Activated CD4-positive, CD25-positive, alpha-beta regulatory T cell treated with anti-CD3 and anti-CD28 coated beads, Interleukin-2, amount 50 U/mL, for 24 hours (primary cell): ENCODE results near the gene BMPR1B.

Experiments
- ATAC-seq, 2 donors: fragments of 150-1000 bp; cut with Tn5 transposase; one replicate each; pipeline ENCODE4 v1.10.0; 2021; ENCODE audit warnings: mild to moderate bottlenecking in 1 of 2, moderate library complexity in 1 of 2

BMPR1B gene

DNA sequence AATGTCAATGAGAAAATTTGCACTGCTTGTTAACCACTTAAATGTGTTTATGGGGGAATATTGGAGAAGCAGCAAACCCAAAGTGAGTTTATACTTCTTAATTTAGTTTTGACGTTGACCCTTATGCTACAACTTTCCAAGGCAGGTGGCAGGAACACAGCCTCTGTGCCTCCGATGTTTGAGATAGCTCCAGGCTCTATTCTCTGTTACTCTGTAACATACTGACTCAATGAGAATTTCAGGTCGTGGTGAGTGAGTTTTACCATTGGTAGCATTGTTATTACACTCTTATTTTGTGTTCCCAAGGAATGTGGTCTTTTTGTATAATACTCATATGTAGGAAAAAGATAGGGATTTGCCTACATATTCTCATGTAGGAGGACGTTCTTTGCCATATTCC, 210.7 kb downstream of the BMPR1B start:
- no peak for ATAC-seq

DNA sequence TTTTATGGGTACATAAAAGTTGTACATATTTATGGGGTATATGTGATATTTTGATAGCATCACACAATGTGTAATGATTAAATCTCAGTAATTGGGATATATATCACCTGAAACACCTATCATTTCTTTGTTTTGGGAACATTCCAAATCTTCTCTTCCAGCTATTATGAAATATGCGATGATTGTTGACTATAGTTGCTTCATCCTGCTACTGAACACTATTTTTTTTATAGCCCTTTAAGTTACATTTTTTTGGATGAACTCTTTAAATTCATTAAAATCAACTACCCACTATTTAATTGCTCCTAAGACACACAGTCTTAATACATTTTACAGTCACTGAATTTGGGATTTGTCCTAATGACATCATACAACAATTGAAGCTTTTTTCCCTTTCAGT, 212.9 kb downstream of the BMPR1B start:
- no peak for ATAC-seq

DNA sequence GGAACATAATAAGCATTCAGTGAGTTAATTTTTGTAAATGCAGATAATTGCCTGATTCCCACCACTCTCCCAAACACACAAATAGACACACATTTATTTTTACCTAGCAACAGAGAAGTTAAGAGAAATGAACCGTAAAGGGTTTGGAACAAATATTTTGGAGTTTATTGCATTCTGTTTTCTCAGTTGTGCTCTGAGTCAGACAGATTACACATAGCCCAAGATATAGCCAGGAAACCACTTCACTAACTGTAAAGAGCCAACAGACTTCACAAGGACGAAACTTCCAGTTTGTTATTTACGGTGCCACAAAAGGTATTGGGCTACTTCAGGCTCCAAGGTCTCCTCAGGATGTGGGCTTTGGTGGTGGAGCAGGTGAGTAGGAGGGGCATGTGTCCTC, 217.0 kb downstream of the BMPR1B start:
- no peak for ATAC-seq

DNA sequence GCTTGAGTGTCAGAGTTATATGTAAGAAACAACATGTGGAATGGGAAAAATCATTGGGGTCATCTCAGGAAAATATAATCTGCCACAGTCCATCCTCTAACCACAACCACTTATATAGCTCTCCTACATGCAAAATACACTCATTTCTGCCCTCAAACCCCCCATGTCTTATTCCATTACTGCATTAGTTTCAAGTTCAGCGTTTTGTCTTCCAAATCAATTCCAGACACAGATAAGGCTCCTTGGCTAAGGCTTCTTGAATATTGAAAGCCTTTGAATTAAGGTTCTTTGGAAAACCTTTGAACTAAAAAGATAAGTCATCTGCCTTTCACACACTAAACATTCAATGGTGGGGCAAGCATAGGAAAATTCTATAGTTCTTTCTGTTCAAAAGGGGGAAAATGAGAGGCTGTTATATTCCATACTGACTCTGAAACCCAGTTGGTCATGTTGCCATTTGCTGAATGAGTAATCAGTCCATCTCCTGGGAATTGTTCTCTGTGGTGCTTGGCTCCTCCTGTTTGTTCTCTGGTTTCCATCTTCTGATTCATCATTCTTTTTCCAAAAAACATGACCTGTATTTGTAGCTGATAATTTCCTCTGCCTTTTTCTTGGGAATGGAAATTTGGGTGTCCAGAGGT, 218.7 kb downstream of the BMPR1B start:
- no peak for ATAC-seq

DNA sequence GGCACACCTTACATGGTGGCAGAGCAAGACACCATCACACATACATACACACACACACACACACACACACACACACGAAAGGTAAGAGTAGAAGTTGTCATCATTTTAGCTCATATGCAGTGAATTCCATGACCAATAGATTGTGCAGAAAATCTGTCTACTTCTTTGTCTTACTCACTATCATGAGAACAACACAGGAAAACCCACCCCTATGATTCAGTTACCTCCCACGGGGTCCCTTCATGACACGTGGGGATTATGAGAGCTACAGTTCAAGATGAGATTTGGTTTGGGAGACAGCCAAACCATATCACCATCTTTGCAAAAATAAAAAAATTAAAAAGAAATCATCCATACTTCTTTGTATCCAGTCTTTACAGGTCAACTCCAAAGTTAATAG, 221.1 kb downstream of the BMPR1B start:
- ATAC-seq, result no peak

DNA sequence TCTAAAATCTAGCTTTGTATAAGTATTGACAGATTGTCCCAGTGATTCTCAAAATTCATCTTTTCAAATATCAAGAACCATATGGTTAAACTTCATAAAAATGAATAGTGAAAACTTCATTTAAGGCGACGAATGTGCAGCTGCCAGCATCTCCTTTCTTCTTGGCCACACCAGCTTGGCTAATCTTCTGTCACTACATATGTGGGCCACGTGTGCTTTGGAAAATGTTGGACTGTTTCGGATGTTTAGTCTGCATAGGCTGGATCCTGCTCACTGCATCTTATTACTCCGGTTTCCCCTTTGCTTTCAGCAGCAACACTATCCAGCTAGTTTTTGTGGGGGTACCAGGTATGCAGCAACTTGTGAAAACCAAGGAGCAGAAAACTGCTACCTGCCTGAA, 221.9 kb downstream of the BMPR1B start:
- no peak for ATAC-seq

DNA sequence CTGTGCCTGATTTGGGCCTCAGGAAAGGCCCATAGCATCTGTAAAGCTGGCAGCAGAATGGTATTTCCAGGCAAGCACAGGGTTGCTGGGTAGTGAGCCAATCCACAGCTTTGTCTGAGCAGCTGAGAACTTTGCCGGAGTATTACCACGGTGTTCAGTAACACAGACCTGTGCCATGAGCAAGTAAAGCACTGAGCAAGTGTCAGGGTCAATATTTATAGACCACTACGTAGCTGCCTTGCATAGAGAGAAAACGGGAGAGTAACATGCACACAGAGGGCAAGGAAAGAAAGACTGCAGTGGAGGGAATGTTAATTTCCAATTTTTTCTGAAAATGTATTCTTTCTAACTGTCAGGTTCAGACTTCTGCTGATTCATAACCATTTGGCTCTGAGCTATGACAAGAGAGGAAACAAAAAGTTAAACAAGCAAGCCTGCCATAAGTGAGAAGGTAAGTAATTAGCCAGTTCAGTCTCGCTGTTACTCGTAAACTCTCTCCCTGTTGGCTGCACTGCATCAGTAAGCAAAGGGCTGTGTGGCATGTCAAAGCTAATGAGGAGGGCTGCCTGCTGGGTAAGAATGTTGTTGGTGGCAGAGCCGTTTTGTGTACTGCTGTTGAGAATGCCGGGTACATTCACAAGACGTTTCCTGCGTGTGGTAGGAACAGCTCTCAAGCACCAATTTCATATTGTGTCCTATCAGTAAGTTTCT, 238.1 kb downstream of the BMPR1B start:
- no peak for ATAC-seq

DNA sequence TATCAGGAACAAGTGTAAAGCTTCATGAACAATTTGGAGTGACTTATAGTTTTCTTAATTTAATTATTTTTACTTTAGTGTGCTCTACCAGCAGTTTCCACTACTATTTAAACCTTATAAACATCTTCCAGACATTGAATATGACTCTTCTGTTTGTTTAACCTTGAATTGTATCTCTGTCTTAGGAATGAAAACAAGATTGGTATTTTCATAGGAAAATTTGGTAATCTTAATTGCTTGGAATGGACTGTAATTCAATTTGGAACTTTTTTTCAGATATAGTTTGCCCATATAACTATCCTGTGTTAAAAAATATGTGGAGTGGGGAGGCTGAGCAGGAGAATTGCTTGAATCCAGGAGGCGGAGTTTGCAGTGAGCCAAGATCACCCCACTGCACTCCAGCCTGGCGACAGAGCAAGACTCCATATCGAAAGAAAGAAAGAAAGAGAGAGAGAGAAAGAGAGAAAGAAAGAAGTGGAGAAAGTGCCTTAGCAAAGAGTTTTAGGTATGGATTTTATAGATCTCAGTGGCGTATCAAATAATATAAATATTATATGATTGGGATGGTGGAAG, 242.4 kb downstream of the BMPR1B start:
- ATAC-seq, result no peak

DNA sequence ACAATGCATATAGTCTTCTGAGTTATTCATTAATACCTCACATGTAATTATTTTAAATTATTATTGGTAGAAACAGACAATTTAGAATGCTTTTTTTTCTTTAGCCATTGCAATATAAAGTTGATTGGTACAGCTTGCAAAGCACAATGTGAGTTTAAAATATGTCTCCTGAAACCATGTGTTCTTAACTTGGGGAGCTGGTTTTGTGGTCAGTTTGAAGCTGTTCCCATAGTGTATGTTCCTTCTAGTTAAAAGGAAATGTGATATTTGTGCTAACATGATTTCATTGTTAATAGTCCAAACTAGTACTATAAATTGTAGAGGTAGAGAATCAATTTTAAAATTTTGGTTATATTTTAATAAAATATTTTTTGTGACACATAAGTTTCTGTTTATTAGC, 247.2 kb downstream of the BMPR1B start:
- ATAC-seq, result no peak

DNA sequence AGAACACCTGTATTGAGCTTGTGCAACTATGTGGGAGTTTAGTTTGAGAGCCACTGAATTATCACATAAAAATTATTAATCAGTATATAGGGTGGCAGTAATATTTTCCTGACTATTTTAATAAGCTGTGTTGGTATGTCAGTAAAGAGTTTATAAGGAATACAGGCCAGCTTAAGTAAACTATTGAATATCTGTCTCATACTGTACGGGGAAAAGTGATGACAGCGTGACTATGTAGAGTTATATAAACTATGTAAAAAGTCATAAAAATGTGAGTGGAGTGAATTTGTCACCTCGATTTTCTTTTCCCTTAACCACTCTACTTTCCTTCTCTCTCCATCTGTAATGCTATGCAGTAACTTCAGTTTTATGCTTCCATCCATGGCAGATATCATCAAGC, 250.2 kb downstream of the BMPR1B start:
- no peak for ATAC-seq

DNA sequence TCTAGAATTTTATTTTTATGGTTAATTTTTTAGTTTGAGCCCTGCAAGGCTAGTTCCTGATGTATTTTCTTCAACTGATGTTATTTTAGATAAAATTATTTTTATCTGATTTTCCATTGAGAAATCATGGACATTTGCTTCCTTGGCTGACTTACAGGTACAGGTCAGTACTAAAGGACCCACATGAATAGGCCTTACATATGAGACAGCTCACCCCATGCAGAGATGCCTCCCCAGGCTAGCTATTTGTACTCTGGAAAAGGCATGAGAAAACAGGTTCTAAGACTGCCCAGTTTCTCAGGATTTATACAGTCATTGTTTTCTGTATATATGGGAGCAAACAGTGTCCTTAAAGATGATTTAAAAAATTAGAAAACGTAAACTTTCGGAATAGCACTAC, 255.5 kb downstream of the BMPR1B start:
- no peak for ATAC-seq

DNA sequence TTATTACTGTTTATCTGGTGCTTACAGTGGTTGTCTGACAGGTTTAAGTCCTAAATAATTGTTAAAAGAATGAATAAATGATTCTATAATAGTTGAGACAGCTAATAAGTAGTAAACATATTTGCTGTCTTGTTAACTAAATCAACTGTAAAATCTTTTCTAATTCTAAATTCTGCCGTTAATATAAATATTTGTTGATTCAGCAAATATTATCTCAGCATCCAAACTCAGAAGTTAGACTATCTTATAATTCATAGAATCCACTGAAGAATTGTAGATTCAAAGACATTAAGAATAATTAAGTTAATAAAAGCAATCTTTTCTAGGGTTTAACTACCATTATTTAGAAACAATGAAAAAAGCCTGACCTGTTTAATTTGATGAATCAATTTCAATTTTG, 256.3 kb downstream of the BMPR1B start:
- no peak for ATAC-seq

DNA sequence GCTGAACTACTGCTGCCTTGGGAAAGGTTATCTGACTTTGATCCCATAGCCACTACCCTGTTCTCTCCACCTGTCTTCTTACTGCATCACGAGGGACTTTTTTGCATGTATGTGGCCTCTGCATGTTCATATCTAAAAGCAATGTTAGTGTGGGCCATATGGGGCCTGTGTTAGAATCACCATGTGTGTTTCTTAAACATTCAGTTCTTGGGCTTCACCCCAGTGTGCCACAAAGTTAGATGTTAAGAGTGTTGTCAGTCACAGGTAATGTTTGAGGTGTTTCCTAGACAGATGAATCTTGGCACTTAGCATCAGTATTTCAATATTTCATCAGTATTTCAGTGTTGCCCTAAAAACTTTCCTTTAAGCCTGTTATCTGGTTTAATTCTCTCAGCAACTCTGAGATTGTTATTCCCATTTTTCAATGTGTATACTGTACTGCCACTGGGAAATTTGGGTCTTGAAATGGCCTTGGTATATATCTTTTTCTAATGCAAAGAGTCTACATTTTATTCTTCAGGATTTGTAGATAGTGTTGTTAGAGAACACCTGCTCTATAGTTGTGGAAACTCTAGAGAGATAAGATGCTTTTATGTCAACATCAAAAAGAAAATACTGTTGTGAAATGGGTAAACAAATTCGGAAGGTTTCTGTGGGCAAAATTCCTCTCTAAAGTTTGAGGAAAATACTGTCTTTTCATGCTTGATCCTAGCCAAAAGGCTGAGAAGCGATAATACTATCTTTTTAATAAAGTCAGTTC, 259.7 kb downstream of the BMPR1B start:
- ATAC-seq, result no peak

DNA sequence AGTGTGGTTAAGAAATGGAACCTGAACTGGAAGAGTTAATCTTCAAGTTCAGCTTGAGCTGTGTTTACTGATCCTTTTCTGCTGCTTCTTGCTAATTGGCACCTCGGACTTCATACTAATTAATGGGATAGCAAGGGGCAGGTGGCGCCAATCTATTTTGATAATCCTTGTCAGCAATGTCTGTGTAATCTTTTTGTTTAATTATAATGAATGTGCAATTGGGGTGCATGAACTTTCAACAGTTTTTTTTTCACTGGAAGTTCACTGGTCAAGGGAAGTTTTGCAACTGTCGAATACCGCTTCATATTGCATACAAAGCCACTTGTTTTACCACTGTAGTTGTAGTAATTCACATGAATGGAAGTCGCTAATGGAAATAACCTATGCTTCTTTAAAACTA, 261.0 kb downstream of the BMPR1B start:
- no peak for ATAC-seq

DNA sequence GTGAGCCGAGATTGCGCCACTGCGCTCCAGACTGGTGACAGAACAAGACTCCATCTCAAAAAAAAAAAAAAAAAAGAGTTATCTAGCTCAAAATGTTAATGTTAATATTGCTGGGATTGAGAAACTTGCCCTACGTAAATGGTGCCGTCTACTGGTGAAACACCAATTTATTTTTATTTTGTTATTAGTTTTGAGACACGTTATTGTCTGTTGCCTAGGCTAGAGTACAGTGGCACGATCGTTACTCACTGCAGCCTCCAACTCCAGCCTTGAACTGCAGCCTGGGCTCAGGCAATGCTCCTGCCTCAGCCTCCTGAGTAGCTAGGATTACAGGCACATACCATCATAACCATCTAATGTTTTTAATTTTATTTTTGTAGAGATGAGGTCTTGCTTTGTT, 262.8 kb downstream of the BMPR1B start:
- ATAC-seq, result no peak

DNA sequence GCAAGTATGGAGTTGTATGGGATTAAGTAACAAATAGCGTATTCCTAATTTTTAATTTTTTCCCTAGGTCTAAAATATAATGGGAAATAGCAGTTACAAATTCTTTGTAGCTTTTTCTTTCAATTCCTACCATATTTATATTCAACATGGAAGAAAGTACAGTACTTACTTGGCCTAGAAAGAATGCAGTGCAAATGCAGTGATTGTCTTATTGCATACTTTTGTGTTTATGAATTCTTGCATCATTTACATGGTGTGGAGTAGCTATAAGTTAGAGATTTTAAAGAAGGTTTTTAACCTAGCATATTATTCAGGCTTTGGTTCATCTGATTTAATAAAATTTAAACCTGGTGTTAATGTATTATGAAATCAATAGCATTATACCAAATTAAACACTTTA, 263.3 kb downstream of the BMPR1B start:
- no peak for ATAC-seq

DNA sequence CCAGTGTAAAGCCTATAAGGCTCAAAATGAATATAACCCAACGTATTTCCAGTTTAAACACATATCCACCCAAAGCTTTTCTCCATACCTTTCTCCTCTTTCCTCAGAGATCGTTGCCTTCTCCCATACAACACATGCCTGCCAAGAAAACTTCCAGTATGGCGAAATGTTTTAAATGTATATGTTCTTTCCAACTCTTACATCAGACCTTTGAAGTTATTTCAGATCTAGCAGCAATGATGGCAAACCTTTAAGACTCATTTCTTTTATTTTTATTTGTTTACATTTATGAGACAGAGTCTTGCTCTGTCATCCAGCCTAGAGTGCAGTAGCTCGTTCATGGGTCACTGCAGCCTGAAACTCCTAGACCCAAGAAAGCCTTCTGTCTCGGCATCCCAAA, 265.4 kb downstream of the BMPR1B start:
- no peak for ATAC-seq

DNA sequence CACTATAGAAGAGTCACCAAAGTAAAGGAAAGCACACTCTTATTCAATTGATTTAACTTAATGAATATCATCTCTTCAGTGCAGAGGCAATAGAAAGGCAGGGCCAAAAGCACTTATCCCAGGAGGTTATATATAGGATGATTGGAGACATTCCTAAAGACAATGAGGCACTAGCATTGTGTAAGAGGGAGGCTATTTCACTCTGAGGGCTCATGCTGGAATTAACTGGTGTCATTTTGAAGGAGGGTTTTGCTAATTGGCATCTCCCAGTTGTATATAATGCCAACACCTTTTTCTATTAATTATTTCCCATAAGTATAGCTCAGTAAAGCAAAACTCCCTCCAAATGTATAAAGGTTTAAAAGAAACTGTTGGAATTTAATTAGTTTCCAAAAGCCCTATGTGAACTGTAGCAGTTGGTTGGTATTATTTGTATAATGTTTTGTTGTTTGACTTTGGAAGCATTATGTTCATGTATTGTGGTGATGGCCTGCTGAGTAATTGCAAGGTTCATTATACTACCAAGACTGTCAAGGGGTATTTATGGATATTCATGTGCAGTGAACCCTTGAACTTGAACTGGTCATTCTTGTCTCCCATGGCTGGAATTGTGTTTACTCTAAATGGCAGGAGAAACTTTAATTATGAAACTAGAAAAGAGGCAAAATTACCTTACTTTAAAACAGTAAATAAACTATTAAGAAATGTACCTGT, 270.3 kb downstream of the BMPR1B start:
- ATAC-seq, result no peak

DNA sequence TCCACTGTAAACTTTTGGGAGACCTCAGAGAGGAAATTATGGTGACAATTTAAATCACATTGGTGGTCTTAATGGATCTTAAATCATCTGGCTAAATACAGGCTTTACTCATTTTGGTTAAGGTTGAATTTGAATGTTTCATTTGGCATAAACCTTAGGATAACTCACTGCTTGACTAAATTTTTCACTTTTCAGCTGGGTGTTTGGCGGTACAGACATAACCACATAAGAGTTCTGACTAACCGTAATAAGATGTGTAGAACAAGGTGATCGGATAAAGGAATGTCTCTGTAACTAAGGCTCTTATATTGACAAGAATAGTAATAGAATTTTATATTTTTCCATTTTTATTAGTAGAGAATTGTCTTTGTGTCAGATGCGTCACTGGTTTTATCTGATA, 281.0 kb downstream of the BMPR1B start:
- no peak for ATAC-seq

DNA sequence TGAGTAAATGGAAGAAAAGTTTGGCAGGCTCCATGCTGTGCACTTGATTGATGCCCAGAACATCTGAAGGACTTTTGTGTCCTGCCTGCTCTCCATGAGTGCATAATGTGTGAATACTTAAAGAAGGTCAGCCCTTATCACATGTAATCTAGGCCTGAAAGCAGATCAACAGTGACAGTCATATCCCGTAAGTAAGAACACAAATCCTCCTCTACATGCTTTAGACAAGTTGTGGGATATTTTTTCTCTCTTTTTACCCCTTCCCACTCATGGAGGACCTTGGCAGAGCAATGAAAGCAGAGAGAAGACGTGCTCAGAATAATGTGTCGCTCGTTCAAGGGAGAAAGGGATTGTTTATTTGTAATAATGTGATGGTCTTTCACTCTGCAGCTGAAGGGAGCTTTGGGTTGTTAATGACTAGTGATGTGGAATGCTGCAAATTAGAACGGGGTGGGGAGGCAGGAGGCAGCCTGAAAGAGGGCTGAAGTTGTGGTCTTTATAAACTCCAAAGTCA, 286.6 kb downstream of the BMPR1B start:
- no peak for ATAC-seq

DNA sequence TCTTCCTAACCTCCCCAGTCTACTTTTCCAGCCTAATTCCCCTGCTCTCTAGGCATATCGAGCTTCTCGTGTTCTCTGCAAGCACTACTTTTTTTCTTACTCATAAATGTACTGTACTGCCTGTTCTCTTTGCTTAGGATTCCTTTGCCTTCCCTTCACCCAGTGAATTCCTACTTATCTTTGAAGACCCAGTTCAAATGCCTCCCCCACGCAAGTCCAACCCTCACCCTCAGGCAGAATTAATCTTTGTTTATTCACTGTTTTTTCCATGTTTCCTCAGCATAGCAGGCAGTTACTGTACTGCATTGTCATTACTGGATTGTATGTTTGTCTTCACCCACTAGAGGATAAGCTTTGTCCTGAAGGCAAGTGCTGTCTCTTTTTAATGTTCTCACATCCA, 287.7 kb downstream of the BMPR1B start:
- no peak for ATAC-seq

DNA sequence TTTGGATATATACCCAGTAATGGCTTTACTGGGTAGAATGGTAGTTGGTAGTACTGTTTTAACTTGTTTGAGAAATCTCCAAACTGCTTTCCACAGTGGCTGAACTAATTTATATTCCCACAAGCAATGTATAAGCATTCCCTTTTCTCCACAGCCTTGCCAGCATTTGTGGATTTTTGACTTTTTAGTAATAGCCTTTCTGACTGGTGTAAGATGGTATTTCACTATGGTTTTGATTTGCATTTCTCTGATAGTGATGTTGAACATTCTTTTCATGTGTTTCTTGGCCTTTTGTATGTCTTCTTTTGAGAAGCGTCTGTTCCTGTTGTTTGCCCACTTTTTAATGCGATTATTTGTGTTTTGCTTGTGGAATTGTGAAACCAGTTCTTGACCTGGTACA, 290.5 kb downstream of the BMPR1B start:
- no peak for ATAC-seq
